ENCODE data around the gene PEBP1. TPM values are rescaled to one million over a fixed set of nuclear protein-coding genes. Genes with fewer than 3 reads are reported as not detected.
"Not testable (repeated sequence)": the region's sequence is repeated elsewhere in the genome, so short reads cannot be mapped to it uniquely, and the experiment has no call there.

The PEBP1 gene
- total RNA-seq, 1 donor from 2014 or later = 344 TPM

DNA sequence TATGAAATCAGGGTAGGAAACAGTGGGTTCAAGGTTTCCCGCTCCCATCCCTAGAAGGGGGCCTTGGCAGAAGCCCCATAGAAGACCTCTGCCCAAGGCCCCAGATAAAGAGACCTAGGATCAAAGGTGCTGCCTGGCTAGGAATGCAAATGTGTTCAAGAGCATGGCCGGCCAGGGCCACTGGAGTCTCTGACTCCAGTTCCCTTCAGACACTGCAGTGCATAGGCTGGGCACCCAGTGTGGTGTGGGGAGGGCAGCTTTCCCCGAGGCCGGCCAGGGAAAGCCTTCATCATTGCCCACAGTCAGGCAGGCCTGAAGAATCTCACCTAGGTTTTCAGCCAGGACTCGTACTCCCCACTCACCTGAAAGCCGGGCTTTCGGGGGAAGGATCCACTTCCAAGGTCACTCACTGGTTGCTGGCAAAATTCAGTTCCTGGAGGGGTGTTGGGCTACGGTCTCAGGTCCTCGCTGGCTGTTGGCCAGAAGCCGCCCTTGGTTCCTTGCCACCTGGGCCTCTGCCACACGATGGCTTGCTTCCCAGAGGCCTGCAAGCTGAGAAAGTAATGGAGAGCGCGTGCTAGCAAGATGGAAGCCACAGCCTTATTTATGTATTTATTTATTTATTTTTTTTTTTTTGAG lies 9.7 kb upstream of the PEBP1 start:
- DNase-seq (ENCODE audit: low spot score) = no peak
- intact Hi-C loops (cut with DNase I) = no loop called here

DNA sequence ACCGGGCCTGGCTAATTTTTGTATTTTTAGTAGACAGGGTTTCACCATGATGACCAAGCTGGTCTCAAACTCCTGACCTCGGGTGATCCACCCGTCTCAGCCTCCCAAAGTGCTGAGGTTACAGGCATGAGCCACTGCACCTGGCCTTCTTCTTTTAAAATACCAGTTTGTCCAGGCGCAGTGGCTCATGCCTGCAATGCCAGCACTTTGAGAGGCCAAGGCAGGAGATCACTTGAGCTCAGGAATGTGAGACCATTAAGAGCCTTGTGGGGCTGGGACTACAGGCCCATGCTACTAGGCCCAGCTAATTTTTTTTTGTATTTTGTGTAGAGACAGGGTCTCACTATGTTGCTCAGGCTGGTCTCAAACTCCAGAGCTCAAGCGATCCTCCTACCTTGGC lies 8.1 kb upstream of the PEBP1 start:
- DNase-seq (ENCODE audit: low spot score) = no peak
- intact Hi-C loops (cut with DNase I) = no loop called here

DNA sequence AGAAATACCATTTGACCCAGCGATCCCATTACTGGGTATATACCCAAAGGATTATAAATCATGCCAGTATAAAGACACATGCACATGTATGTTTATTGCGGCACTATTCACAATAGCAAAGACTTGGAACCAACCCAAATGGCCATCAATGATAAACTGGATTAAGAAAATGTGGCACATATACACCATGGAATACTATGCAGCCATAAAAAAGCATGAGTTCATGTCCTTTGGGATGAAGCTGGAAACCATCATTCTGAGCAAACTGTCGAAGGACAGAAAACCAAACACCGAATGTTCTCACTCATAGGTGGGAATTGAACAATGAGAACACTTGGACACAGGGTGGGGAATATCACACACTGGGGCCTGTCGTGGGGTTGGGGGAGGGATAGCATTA lies 6.5 kb upstream of the PEBP1 start:
- intact Hi-C loops (cut with DNase I); DNase-seq (ENCODE audit: low spot score): not testable (repeated sequence)

DNA sequence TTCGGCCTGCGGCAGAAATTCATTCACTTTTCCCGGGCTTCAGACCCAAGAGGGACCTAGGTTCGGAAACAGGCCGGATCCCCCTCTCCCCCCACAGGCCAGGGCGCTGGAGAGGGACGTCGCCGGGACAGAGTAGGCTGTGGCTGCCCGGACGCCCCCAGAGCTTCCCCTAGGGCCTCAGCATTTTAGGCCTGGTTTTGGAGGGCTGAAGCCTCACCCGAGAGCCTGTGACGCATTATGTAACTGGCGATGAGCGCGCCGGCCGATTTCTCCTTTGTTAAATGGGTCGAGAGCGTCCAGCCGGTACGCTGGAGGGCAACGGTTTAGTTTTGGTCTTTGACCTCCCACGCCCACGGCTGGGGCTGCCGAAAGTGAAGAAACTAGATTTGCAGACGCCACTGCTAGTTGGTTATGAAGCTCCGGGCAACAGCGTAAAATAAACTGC lies 657 bp downstream of the PEBP1 start:
- intact Hi-C loops (cut with DNase I) = loop anchor here (2.0 to 5.0 kb wide), 2 partner anchors 76 to 241 kb away; partner anchors contain the start of genes SUDS3 and WSB2
- DNase-seq (ENCODE audit: low spot score) = no peak

DNA sequence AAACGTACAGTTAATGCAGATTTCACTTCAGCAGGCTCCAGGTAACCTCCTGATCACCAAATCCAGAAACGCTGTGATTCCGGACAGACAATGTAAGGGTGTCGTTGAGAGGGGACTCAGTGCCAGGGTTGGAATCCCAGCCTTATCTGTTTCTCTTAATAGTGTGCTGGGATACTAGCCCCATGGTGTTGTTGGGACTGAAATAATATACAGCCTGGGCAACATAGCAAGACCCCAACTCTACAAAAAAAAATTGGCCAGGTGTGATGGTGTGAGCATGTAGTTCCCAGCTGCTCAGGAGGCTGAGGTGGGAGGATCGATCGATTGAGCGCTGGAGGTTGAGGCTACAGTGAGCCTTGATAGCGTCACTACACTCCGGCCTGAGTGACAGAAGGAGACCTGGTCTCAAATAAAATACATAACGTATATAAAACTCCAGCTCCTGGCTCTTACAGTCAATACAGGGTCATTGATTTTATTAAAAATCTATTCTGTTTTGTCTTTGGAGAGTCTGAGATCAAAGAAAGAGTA lies 1.3 kb downstream of the PEBP1 start:
- no peak for DNase-seq (ENCODE audit: low spot score)
- intact Hi-C loops (cut with DNase I) = loop anchor here (2.0 to 5.0 kb wide), 2 partner anchors 76 to 240 kb away; partner anchors contain the start of genes SUDS3 and WSB2

DNA sequence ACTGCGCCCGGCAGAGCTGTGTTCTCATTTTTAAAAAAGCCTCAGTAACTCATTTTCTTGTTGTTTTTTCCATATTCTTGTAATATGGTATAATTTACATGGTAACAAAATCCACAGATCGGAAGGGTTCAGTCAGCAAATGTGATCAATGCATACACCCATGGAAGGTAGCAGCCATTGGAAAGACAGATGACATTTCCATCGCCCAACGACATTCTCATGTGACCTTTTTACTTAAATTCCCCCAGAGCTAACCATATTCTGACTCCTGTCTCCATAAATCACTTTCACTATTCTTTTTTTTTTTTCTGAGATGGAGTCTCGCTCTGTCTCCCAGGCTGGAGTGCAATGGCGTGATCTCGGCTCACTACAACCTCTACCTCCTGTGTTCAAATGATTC lies 4.9 kb downstream of the PEBP1 start:
- intact Hi-C loops (cut with DNase I) = no loop called here
- DNase-seq (ENCODE audit: low spot score) = no peak

DNA sequence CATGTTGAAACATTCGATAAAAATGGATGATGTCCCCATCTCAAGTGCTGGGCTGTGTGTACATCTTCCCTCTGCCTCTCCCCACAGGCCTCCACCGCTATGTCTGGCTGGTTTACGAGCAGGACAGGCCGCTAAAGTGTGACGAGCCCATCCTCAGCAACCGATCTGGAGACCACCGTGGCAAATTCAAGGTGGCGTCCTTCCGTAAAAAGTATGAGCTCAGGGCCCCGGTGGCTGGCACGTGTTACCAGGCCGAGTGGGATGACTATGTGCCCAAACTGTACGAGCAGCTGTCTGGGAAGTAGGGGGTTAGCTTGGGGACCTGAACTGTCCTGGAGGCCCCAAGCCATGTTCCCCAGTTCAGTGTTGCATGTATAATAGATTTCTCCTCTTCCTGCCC lies 8.6 kb downstream of the PEBP1 start:
- intact Hi-C loops (cut with DNase I) = no loop called here
- no peak for DNase-seq (ENCODE audit: low spot score)

DNA sequence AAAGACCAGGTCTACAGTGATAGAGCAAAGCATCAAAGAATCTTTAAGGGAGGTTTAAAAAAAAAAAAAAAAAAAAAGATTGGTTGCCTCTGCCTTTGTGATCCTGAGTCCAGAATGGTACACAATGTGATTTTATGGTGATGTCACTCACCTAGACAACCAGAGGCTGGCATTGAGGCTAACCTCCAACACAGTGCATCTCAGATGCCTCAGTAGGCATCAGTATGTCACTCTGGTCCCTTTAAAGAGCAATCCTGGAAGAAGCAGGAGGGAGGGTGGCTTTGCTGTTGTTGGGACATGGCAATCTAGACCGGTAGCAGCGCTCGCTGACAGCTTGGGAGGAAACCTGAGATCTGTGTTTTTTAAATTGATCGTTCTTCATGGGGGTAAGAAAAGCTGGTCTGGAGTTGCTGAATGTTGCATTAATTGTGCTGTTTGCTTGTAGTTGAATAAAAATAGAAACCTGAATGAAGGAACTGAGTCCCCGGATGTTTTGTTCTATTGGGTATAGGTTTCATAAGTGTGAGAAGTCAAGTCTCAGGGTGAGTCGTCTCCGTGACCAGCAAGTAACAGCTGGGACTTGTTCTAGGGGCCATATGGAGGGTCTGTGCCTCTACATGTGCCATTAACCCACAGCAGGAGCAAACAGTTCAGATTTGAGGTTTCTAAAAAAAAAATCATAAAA lies 9.3 kb downstream of the PEBP1 start:
- no peak for DNase-seq (ENCODE audit: low spot score)
- intact Hi-C loops (cut with DNase I) = no loop called here

DNA sequence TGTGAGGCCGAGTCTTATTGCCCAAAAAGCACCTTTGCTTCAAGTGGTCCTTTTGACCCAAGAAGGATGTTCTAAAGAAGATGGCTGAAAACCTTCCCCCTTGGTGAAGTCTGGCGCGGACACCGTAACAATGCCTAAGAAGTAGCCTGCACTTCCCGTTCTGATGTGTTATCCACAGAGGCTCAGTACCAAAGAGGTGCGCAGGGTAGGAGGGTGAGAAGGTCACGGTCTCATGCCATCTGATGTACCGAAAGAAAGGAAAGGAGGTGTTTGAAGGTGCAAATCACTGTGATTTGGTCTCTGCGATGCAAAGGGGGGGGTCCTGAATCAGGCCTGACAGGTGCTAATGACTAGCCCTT lies 9.9 kb downstream of the PEBP1 start:
- no peak for DNase-seq (ENCODE audit: low spot score)
- intact Hi-C loops (cut with DNase I) = no loop called here

DNA sequence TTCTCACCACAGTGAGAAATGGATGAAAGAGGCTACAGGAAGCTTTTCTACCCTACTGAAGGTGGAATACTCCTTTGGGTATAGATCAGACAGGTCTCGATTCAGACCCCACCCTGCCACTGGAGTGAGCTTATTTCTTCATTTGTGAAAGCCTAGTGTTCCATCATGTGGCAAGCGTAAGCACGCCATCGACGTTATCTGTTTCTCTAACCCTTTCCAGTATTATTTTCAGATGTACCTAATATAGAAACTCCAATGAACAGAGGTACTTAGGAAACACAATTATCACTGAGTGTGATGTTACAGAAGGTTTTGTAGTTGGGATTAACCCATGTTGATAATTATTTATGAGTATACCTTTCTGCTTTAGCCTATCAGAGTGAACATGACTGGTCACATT lies 12.4 kb downstream of the PEBP1 start:
- DNase-seq (ENCODE audit: low spot score) = no peak
- intact Hi-C loops (cut with DNase I) = no loop called here

DNA sequence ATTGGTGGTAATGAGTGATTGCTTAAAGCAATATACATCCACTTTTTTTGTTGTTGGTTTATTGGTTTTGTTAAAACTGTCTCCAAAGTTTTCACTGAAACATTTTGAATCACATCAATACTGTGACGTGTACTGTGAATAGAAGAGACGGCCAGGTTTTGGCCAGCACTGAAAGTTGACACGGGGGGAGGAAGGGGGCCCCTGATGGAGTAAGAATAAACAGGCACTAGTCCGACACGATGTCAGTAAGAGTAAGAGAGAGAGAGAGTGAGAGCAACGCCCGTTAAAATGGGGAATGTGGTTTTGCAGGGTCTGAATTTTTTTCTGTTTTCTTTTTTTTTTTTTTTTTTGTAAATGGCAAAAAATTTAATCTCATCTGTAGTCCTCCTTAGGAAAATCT lies 14.7 kb downstream of the PEBP1 start:
- intact Hi-C loops (cut with DNase I) = no loop called here
- no peak for DNase-seq (ENCODE audit: low spot score)

DNA sequence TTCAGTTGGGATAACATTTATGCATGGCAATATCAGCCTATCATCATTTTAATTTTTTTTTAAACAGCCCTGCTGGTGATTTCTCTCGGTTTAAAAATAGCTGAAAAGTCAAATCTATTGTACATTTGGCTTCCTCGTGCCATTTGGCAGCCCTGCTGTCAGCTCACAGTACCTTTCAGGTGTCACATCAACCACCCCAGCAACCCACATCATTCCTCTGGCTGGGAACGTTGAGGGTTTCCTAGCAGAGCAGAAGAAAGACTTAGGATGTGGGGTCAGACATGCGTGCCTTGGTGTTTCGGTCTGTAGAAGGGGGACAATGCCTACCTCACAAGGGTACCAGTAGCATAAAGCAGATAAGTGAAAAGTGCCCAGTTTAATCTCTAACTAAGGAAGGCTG lies 15.8 kb downstream of the PEBP1 start:
- intact Hi-C loops (cut with DNase I) = no loop called here
- no peak for DNase-seq (ENCODE audit: low spot score)

DNA sequence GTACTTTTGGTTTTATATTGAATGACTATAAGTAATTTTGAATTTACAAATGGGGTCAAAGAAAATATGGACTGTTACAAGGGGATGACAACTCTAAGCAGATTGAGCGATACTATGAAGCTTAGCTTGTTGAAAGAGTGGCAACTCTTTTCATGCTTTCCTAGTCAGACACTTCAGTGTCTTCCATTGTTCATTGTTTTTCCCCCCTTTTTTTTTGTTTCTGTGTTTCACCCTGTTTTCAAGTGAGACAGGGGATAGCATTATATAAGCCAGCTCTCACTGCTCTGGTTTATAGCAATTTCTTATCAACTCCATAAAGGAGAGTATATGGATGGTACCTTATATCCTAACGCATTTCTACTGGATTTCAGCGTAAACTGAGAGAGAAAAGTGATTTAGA lies 24.6 kb downstream of the PEBP1 start:
- intact Hi-C loops (cut with DNase I) = no loop called here
- no peak for DNase-seq (ENCODE audit: low spot score)

DNA sequence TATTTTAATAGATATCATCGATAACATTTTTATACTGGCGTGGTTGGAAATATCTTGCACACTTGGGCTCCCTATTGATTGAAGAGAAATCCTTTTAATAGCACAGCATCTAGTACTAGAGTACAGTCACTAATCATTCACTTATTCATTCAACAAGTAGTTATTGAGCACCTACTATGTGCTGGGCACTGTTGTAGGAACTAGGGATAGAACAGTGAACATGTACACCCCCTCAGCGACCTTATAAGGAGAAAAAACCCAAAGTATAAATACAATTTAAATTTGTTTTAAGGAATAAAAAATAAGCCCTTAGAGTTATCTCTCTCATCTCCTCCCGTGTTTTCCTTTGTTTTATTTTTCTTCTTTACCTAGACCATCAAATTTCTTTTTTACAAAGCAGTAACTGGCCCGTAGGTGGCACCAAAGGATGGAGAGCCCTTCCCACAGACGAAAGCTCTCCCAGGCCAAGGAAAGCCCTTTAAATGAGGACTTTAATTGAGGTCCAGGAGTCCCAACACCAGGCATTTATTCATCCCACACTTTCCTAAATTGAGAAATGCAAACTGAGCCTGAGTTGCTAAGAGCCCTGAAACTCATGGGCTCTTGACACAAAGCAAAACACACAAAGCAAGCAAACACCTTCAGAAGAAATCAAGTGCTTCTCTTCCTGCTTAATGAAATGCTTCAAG lies 29.0 kb downstream of the PEBP1 start:
- intact Hi-C loops (cut with DNase I) = no loop called here
- DNase-seq (ENCODE audit: low spot score) = no peak

DNA sequence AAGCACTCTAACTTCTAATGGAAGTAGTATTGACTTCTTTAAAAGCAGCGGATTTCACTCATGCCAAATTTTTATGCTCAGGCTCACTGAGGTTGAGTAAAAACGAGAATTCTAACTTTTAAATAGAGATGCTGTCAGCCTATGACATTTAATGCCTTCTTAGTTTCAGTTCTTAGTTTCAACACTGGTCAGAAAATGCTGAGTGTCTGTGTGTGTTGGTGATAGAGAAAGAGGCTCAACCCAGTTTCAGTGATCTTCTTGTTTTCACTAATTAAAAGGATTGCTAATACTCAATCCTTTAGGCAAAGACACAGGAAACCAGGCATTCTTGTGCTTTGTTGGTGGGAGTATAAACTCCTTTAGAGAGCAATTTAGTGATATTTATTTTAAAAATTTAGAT lies 31.0 kb downstream of the PEBP1 start:
- intact Hi-C loops (cut with DNase I) = no loop called here
- no peak for DNase-seq (ENCODE audit: low spot score)

DNA sequence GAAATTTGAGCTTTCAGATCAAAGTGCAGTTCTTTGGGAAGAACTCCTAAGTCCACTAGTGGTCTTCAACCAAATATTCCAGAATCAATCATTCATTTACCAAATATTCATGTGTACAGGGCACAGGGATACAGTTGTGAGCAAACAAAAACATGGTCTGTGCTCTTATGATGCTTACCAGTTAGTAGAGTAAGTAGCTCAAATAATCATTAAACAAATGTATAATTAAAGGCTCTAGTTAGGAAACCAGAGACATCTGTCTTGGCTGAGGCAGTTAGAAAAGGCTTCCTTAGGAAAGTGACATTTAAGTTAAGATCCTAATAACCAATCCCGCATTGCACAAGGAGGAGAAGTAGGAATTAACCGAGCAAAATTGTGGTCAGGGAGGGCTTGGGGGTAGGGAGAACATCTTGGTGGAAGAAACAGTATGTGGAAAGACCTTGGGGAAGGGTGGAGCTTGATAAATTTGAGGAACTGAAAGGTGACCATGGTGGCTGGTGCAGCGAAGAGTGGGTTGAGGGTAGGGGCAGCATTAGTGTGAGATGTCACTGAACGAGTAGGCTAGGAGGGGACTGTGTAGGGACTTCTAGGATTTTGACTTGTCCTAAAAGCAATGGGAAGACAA lies 40.0 kb downstream of the PEBP1 start:
- intact Hi-C loops (cut with DNase I) = no loop called here
- no peak for DNase-seq (ENCODE audit: low spot score)

DNA sequence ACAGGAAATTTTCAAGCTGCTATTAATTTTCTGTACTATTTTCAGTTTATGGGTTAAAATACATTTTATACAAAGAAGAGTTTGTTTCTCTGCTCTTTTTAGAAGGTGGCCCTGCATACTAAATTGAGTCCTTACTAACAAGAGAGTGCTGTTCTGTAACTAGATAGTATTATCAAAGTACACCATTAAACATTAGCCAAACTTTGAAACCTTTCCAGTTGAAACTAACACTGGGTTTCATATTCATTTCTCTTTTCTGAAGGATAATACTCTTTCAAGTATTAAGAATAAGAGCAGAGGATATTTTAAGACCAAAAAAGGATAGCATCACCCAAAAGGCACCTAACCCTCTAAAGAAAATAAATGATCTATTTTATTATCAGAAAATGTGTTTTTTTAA lies 47.2 kb downstream of the PEBP1 start:
- intact Hi-C loops (cut with DNase I) = no loop called here

DNA sequence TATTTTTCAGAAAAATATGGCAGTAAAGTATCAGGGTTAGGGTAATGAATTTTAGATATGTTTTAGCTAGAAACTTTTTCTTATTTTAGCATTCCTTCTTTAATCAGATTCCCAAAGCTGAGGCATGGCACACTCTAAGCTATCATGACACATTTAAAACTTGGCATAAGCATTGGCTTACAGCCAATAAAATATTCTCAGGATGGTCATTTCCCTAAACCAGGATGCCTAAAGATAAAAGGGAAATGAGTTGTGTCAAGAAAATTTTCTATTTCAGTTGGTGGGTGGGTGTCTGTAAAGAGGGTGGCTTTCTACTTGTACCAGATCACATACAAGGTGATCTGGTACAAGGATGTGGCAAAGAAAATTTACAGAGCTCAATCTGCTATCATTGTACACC lies 47.8 kb downstream of the PEBP1 start:
- intact Hi-C loops (cut with DNase I) = no loop called here
- DNase-seq (ENCODE audit: low spot score) = no peak

More for the DNA sequence above, 47.2 kb downstream of the PEBP1 start:
- no peak for DNase-seq (ENCODE audit: low spot score)

DNA sequence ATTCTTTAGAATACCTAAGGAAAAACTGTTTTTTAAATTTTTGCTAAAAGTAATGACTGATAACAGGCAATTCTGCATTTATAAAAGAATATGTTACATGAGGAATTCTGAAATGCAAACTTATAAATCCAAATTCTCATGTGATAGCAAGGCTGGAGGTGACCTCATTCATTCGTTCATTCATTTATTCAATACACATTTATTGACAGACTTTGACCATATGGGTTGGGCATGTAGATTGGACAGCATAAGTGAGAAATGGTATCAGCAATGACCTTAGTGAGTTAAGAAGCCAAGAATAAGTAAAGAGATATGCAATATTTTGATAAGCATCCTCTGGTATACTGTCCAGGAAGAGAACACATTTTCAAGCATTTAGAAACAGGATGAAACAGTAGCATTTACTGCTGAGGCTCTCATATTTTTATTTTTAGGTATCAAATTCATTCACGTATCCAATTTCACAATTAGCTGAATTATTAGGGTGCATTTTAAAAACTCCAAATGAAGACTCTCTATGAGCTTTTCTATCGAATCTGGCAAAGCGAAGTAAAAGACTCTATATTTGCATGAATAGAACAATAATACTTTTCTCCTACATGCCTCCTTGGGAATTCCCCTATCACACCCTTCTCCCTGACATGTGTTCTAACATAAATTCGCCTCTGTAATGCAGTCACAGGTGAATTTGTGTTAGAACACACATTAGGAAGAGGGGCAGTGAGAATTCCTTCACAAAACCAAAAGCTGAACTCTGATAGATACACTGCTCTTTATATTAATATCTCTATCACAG lies 49.9 kb downstream of the PEBP1 start:
- intact Hi-C loops (cut with DNase I) = no loop called here
- no peak for DNase-seq (ENCODE audit: low spot score)

Measured in cardiac septum (tissue), 1 donor.